HG03354 (cell line): Measurements from ENCODE around the gene LMX1A.

Experiments used
- ATAC-seq: cut with Tn5 transposase; IDR thresholded peaks from one replicate; pipeline ENCODE4 v1.9.1; 2021; ENCODE audit warnings: mild to moderate bottlenecking; ENCODE audit not compliant: unreplicated experiment, poor library complexity, severe bottlenecking

The LMX1A gene

GRCh38 chr1:165355977-165356811 is at the start of gene LMX1A:
Gene LMX1A (minus strand): TSS chr1:165356715. CDS start chr1:165355559, 1,156 bp downstream.
- no peak for ATAC-seq

- peak; percentile 80 for ATAC-seq
Measured at GRCh38 chr1:165403835-165404482, 47.4 kb upstream of the LMX1A start.

GRCh38 chr1:165402517-165403111 is 46.1 kb upstream of the LMX1A start:
- ATAC-seq = no peak

GRCh38 chr1:165397944-165398343 is 41.4 kb upstream of the LMX1A start:
- no peak for ATAC-seq

- no peak for ATAC-seq
Measured at GRCh38 chr1:165395901-165396300, 39.4 kb upstream of the LMX1A start.

DNA sequence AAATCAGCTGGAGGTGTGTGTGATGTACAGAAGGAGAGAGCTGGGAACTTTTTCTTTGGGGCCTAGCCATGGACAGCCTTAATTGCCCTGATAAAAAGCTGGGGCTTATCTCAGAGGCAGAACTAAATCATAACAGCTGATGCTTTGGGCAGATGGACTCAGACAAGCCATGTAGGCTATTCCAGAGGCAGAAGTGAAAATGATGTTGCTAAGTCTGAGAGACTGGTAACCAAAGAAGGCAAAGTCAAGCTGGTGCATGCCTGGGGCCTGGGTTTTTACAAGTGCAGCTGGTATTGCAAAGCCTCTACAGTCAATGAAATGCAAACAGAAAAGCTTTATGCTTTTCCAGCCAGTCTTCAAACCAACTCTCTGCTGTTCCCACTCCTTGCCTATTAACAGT is 39.0 kb upstream of the LMX1A start:
- no peak for ATAC-seq

GRCh38 chr1:165392634-165393571 is 36.4 kb upstream of the LMX1A start:
- ATAC-seq = peak; percentile 99

- ATAC-seq = no peak
Measured at GRCh38 chr1:165389609-165390008, 33.1 kb upstream of the LMX1A start.

DNA sequence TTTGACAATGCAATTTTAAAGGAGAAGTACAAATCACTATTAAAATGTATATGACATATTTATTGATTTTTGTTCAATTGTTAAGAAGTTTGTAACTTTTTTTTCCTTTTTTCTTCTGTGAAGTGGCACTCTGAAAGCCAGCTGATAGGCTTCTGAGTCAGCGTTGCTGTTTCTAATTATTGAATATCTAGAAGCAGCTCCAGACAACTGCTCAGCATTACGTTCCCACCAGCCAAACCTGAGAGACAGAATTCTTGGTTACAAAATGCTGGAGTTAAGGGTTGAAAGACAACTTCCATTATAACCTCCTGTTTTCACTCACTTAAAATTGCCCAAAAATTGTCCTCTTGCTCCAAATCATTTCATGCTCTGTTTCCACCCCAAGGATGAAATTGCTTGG is 31.4 kb upstream of the LMX1A start:
- no peak for ATAC-seq

DNA sequence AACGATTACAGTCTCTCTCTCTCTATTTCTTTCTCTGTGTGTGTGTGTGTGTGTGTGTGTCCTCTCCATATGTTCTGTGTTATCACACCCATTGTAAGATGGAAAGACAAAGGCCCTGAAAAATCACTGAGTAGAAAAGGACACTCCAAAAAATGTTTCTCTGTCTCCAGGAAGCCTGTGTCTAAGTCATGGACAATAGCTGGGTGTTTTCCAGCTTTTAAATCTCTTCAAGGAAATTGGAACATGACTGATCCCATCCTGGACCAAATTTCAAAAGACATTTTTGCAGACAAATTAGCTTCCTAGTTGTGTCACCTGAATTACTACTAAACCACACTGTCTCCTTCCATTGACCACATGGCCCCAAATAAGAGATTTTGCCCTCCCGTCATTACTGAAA is 31.0 kb upstream of the LMX1A start:
- no peak for ATAC-seq

DNA sequence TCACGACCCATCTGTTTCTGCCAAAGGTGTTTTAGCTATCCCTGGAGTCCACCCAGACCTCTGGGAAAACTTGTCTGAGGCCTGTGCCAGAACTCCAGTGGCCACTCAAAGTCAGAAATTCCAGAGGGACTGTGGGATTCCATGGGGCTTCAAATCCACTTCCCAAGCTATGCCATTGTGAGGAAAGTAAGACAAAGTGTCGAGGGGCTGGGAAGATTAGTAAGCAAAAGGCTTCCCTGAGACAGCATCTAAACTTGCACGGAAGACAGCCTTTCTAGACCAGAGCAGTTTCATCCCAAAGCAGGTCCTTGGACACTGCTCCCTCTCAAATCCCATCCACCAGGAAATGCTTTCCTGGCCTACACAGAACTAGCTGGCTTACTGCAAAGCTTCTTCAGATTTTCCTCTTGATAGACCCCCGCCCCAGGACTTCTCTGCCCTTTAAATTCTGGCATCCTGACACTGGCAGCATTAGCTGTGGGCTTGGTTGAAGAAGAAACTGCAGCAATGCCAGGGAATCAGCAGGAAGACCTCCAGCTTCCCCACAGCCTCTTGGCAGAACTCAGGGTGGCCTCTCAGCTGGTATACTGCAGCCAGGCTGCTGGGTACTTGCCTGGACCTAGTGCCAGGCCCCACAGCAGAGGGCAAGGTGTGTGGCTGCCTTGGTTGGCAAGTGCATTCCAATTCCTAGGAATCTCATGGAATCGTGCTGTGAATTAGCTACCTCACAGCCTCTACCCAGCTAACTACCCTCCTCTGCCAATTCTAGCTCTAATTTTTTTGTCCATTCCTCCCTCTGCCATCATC is 27.3 kb upstream of the LMX1A start:
- ATAC-seq = no peak

DNA sequence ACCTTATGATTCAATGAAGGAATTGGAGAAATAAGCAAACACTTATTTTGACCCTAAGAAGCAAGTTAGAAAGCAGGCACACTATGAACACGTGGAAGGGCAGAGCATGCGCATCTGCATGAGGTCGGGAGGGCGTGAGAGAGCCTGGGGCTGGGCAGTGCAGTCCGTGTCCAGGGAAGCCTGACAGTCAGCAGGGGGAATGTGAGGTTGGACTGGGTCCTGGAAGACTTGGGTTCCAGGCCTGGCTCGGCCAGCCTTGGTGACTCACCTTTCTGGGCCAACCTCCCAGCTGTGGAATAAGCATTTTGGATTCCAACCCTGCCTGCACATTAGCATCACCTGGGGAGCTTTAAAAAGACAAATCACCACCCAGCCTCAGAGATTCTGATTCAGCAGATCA is 26.6 kb upstream of the LMX1A start:
- no peak for ATAC-seq

DNA sequence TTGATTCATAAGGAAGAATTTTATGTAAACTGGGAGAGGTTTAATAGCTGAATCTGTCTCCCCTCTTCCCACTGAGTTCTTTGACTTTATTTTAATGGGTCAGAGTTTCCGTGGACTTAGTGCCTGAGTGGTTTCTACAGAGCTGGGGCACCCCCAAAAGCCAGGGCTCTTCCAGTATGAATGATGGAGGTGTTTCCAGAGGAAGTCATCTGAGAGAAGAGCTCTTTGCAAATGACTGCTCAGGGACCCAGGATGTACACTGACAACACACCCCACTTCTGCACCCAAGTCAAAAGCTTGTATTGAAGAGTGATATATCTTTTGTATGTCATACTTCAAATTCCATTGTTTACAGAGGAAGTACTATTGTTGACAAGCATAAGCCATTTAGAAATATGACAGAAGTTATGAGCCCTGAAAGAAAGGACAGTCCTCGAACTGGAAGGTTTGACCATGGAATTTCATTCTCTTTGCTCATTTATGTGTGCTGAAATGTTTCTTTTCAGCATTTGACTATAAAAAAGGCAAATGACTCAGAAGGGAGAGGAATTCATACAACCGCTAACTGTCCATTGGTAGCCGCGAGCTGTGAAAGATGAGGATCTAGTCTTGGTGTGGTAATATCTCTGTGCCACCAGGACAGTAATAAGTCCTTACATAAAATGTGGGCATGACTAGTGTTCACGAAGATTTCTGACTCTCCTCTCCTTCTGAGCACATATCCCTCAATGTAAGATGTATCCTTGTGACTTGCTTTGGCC is 25.4 kb upstream of the LMX1A start:
- no peak for ATAC-seq

DNA sequence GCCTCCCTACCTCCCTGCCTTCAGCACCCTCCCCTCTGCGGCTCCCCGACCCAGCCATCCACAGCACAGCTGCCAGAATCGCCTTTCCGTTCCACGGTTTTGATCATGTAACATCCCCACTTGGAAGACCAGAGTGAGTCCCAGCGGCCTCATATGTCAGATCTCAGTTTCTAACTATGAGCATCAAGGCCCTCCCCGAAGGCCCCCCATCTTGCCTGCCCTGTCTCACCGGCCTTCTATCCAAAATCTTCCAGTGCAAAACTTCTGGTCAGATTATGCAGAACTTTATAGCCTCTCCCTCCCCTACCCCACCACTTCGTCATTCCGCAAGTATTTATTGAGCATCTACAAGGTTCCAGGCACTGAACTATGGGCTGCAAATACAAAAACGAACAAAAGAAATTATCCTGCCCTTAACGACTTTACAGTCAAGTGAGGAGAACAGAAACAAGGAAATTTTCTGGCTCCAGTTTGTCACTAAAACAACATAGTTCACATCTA is 20.3 kb upstream of the LMX1A start:
- no peak for ATAC-seq

GRCh38 chr1:165376041-165376810 is 19.7 kb upstream of the LMX1A start:
- peak; percentile 65 for ATAC-seq

GRCh38 chr1:165375623-165376022 is 19.1 kb upstream of the LMX1A start:
- ATAC-seq = no peak

- no peak for ATAC-seq
Measured at GRCh38 chr1:165371588-165372225, 15.2 kb upstream of the LMX1A start.
